BJ (cell line): ENCODE data around the gene TOMM40. TPM values are rescaled to one million over a fixed set of nuclear protein-coding genes. Genes with fewer than 3 reads are reported as not detected.

Source experiments
- CTCF ChIA-PET: fragments of 350-600 bp; formaldehyde crosslinking; extraction: SDS; loops from one replicate; lab custom pipeline; 2021; ENCODE audit warnings: antibody characterized with exemption, inconsistent platforms; lab: Yijun Ruan, JAX
- POLR2A ChIA-PET: fragments of 300-600 bp; sonication (Branson Sonifier 250); formaldehyde crosslinking; extraction: SDS; loops from one replicate; lab custom pipeline; 2021; ENCODE audit warnings: antibody characterized with exemption; lab: Charles Lee
- DNase-seq: peaks from one replicate; pipeline ENCODE4 v3.0.0-alpha.2; 2011; ENCODE audit warnings: low read depth
- H3K27me3 ChIP-seq: 2 replicates; pipeline ENCODE4 v1.6.0; 2011; ENCODE audit warnings: low read length; ENCODE audit not compliant: control insufficient read depth, insufficient read depth
- H3K36me3 ChIP-seq: 2 replicates; pipeline ENCODE4 v1.5.1; 2011; ENCODE audit warnings: low read length; ENCODE audit not compliant: control insufficient read depth, insufficient read depth
- H3K4me3 ChIP-seq: 2 replicates; pipeline ENCODE4 v1.5.1; 2011; ENCODE audit warnings: low read depth, mild to moderate bottlenecking, control low read depth, low read length
- polyA plus RNA-seq: library from polyadenylated mRNA; depleted of rRNA; stranded (reverse); fragments of >200 nt; gene quantifications from 2 replicates; pipeline ENCODE4 v1.2.3, GENCODE V29; 2011
- TF ChIP-seq, protein P1 (sequence below): IDR thresholded peaks from 2 replicates; pipeline ENCODE4 v1.5.1; 2011; ENCODE audit warnings: low read depth, mild to moderate bottlenecking, control low read depth, inconsistent platforms, low read length, moderate library complexity; ENCODE audit not compliant: insufficient read depth

Gene TOMM40
- polyA plus RNA-seq, 1 experiment = 46.8 TPM

DNA sequence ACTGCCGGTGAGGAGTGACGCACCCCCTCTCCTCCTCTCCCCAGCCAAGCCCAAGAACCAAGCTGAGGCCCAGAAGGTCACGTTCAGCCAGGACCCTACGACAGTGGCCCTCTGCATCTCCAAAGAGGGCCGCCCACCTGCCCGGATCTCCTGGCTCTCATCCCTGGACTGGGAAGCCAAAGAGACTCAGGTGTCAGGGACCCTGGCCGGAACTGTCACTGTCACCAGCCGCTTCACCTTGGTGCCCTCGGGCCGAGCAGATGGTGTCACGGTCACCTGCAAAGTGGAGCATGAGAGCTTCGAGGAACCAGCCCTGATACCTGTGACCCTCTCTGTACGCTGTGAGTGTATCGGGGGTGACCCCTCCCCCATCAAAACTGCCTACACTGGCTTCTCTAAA, 19.2 kb upstream of the TOMM40 start:
- H3K27me3 ChIP-seq = no peaks in the 10 kb centered on the region
- DNase-seq = no peak
- CTCF ChIA-PET = interaction anchor here (0.6 kb wide), 1 partner anchor 87 kb away, joined by 3 read pairs; no protein-coding TSS in a partner anchor
- peaks cover 37% of the 10 kb centered on the region for H3K36me3 ChIP-seq
- no peak overlapping the region for H3K4me3 ChIP-seq
- TF ChIP-seq, protein P1, sequence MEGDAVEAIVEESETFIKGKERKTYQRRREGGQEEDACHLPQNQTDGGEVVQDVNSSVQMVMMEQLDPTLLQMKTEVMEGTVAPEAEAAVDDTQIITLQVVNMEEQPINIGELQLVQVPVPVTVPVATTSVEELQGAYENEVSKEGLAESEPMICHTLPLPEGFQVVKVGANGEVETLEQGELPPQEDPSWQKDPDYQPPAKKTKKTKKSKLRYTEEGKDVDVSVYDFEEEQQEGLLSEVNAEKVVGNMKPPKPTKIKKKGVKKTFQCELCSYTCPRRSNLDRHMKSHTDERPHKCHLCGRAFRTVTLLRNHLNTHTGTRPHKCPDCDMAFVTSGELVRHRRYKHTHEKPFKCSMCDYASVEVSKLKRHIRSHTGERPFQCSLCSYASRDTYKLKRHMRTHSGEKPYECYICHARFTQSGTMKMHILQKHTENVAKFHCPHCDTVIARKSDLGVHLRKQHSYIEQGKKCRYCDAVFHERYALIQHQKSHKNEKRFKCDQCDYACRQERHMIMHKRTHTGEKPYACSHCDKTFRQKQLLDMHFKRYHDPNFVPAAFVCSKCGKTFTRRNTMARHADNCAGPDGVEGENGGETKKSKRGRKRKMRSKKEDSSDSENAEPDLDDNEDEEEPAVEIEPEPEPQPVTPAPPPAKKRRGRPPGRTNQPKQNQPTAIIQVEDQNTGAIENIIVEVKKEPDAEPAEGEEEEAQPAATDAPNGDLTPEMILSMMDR = no peak
- POLR2A ChIA-PET = no interaction called here

DNA sequence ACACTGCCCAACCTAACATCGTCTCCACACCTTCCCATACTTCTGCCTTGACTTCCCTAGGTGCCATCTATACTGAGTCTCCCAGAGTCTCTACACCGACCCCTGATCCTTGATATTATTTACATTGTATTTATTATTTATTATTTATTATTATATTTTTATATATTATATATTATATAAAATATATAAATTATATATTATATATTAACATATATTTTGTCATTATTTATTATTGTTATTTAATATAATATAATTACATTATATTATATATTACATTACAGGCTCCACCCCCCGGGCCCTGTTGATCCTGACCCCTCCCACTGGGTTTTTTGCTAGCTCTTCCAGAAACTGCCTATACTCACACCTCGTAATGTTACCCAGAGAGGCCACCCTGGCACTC, 18.4 kb upstream of the TOMM40 start:
- Histone ChIP-seq H3K36me3 (peaks cover 44% of the 10 kb centered on the region), H3K4me3 (no peak overlapping the region), H3K27me3 (no peaks in the 10 kb centered on the region)
- TF ChIP-seq, protein P1 = no peak
- CTCF ChIA-PET = no interaction called here
- DNase-seq = no peak
- POLR2A ChIA-PET = no interaction called here

DNA sequence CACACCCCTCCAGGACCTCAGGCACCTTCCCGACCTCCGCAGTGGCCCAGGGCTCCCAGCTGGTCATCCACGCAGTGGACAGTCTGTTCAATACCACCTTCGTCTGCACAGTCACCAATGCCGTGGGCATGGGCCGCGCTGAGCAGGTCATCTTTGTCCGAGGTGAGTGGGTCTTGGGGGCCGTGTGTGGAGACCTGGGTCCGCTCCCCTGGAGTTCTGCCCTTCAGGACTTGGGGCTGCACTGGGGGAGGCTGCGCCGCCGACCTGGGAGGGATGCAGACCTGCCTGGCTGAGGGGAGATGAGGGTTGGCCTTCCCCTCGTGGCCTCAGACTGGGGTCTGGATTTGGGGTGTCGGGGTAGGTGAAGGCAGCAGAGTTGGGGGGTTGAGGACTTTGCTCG, 16.7 kb upstream of the TOMM40 start:
- H3K4me3 ChIP-seq = no peak overlapping the region
- DNase-seq = no peak
- H3K36me3 ChIP-seq = peaks cover 48% of the 10 kb centered on the region
- no peaks in the 10 kb centered on the region for H3K27me3 ChIP-seq
- TF ChIP-seq, protein P1 = no peak
- ChIA-PET CTCF (interaction anchor here (1.3 kb wide), 1 partner anchor 14 kb away, joined by 3 read pairs; no protein-coding TSS in a partner anchor), POLR2A (no interaction called here)

DNA sequence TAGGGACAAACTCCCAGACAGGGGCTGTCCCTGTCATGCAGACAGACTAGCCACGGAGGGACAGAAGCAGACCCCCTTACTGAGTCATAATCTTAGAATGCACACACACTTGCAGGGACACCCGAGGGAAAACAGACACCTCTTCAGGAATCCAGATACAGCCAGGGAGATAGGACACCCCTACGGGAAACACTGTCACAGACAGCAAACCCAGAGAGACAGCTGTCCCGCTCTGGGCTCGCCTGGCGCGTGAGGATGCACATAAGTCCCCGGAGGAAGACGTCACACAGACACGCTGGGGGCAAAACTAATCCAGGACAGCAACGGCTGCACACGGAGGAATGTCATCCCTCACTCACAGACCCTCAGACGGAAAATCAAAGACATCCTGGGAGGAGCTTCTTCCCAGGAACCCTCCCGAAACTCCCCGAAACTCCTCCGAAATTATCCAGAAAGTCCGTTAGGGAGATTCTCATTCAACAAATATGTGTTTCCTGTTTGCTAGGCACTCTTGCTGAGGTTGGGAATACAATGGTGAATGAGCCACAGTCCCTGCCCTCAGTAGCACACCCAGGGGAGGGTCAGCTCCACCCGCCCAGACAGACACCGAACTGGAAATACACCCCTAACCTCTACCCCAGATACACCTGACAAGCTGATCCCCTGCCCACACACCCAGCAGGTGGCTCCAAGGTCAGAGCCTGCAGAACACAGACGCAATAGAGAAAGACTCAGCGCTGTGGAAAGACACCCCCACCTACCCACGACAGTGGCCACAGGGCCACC, 15.2 kb upstream of the TOMM40 start:
- ChIA-PET POLR2A (no interaction called here), CTCF (interaction anchor here (0.6 to 1.6 kb wide), 3 partner anchors 11 to 152 kb away, joined by 3 to 5 read pairs (median 3); no protein-coding TSS in a partner anchor)
- Histone ChIP-seq H3K27me3 (no peaks in the 10 kb centered on the region), H3K36me3 (peaks cover 51% of the 10 kb centered on the region), H3K4me3 (no peak overlapping the region)
- DNase-seq = no peak
- TF ChIP-seq, protein P1 = no peak

DNA sequence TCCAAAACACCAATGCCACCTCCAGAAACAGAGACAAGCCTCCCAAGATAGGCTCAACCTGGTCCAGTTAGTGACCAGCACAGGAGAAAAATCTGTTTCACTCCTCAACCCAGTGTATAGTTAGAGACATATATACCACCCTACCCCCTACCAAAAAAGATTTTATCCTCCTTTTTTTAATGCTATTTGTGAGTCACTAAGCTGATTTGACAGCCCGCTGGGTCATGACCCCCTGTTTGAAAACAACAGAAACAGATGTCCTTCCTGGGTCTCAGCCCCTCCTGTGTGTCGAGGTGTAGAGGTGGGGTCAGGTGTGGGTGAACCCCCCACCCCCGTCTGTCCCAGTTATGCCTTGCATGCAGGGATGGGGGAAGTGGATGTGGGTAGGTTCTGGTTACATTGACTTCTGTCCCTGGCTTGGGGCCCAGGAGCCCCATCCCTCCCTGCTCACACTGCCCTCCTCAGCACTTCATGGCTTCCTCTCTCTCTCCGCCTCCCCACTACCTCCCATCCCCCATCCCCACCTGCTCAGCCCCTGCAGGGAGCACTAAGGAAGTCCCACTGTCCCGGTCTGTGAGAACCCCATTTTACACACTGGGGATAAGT, 14.0 kb upstream of the TOMM40 start:
- CTCF ChIA-PET = interaction anchor here (1.6 kb wide), 1 partner anchor 153 kb away, joined by 3 read pairs; no protein-coding TSS in a partner anchor
- no peak for DNase-seq
- TF ChIP-seq, protein P1 = no peak
- Histone ChIP-seq H3K36me3 (peaks cover 49% of the 10 kb centered on the region), H3K27me3 (no peaks in the 10 kb centered on the region), H3K4me3 (no peak overlapping the region)
- POLR2A ChIA-PET = interaction anchor here (0.6 kb wide), 1 partner anchor 1208 kb away, joined by 3 read pairs; no protein-coding TSS in a partner anchor
